A673 (cell line): ENCODE measurements around the gene ACSL1. TPM values are rescaled to one million over a fixed set of nuclear protein-coding genes. Genes with fewer than 3 reads are reported as not detected.
A peak's percentile ranks its signal among the peaks of the same experiment; 100 is the strongest.

ENCODE experiments used
- BruUV-seq: library from RNA; stranded (reverse); fragments of 400-500 nt; replicated peaks from 2 replicates; lab custom pipeline; 2021; lab: Mats Ljungman, UMichigan
- CTCF ChIA-PET: fragments of 300-600 bp; sonication (Branson Sonifier 250); formaldehyde crosslinking; loops from one replicate; lab custom pipeline; 2022; ENCODE audit warnings: antibody characterized with exemption; lab: Charles Lee
- POLR2A ChIA-PET: fragments of 300-600 bp; sonication (Branson Sonifier 250); formaldehyde crosslinking; loops from one replicate; lab custom pipeline; 2022; ENCODE audit warnings: antibody characterized with exemption; ENCODE audit not compliant: low non-redundant PET; lab: Charles Lee
- DNase-seq: peaks from one replicate; pipeline ENCODE4 v3.0.0-alpha.2; 2015; ENCODE audit warnings: low spot score
- H3K27ac ChIP-seq: fragments of 200-600 bp; sonication (generic); 2 replicates; pipeline ENCODE4 v1.5.1; 2016; ENCODE audit warnings: mixed run types, low read depth, mild to moderate bottlenecking, mixed read lengths, antibody characterized with exemption, low read length; ENCODE audit not compliant: poor library complexity, severe bottlenecking
- H3K27me3 ChIP-seq: fragments of 200-600 bp; sonication (generic); replicated peaks from 2 replicates; pipeline ENCODE4 v1.6.1; 2017; ENCODE audit warnings: mixed run types, low read depth, mild to moderate bottlenecking, mixed read lengths, antibody characterized with exemption, low read length; ENCODE audit not compliant: insufficient read depth, poor library complexity
- H3K36me3 ChIP-seq: fragments of 200-600 bp; sonication (generic); 2 replicates; pipeline ENCODE4 v1.6.1; 2016; ENCODE audit warnings: mixed run types, mild to moderate bottlenecking, mixed read lengths, antibody characterized with exemption, low read length; ENCODE audit not compliant: insufficient read depth, poor library complexity, severe bottlenecking
- H3K4me1 ChIP-seq: fragments of 200-600 bp; sonication (generic); 2 replicates; pipeline ENCODE4 v1.6.1; 2017; ENCODE audit warnings: mixed run types, mild to moderate bottlenecking, mixed read lengths, antibody characterized with exemption, low read length; ENCODE audit not compliant: insufficient read depth, poor library complexity, severe bottlenecking
- H3K4me3 ChIP-seq: fragments of 200-600 bp; sonication (generic); 2 replicates; pipeline ENCODE4 v1.5.1; 2016; ENCODE audit warnings: low read depth, mixed run types, mild to moderate bottlenecking, mixed read lengths, low read length; ENCODE audit not compliant: poor library complexity, severe bottlenecking
- H3K9me3 ChIP-seq: fragments of 200-600 bp; sonication (generic); 2 replicates; pipeline ENCODE4 v1.6.1; 2016; ENCODE audit warnings: mixed run types, low read depth, mild to moderate bottlenecking, mixed read lengths, antibody characterized with exemption, low read length; ENCODE audit not compliant: poor library complexity, severe bottlenecking
- CTCF ChIP-seq: fragments of 300-800, 200-600 bp; sonication (generic); conservative IDR thresholded peaks from 2 replicates; pipeline ENCODE4 v1.5.1; 2017; ENCODE audit warnings: low read depth, mild to moderate bottlenecking, antibody characterized with exemption, low read length, moderate library complexity, mixed read lengths
- EZH2 ChIP-seq: fragments of 200-600 bp; sonication (generic); IDR thresholded peaks from 2 replicates; pipeline ENCODE4 v1.6.1; 2017; ENCODE audit warnings: borderline replicate concordance, low read depth, mild to moderate bottlenecking, mixed read lengths, antibody characterized with exemption, low read length; ENCODE audit not compliant: poor library complexity, severe bottlenecking
- intact Hi-C: fragments of 100-400 bp; cut with micrococcal nuclease; formaldehyde crosslinking; loops from one replicate; pipeline ENCODE4 v1.10.0; 2022; ENCODE audit not compliant: unreplicated experiment
- total RNA-seq: library from RNA; stranded (reverse); gene quantifications from 2 replicates; pipeline ENCODE4 v1.2.3, GENCODE V29; 2021

ACSL1 gene
- total RNA-seq, 1 experiment from 2014 or later, result 5.2 TPM

- Histone ChIP-seq H3K4me3 (no peak overlapping the region), H3K36me3 (no peaks in the 10 kb centered on the region), H3K4me1 (no peaks in the 10 kb centered on the region), H3K9me3 (no peaks in the 10 kb centered on the region), H3K27me3 (no peaks in the 10 kb centered on the region), H3K27ac (no peak overlapping the region)
- no peak for DNase-seq
- CTCF ChIA-PET, result no interaction called here
- POLR2A ChIA-PET, result no interaction called here
- BruUV-seq, result no TSS peak
- intact Hi-C loops, result loop anchor here (10.0 kb wide), 1 partner anchor 347 kb away; no protein-coding TSS in a partner anchor
- TF ChIP-seq EZH2, result no peak
- TF ChIP-seq CTCF, result no peak
Measured at GRCh38 chr4:184748251-184748652, 77.5 kb downstream of the ACSL1 start.

- H3K27me3 ChIP-seq, result no peaks in the 10 kb centered on the region
- ChIA-PET POLR2A (no interaction called here), CTCF (no interaction called here)
- no peaks in the 10 kb centered on the region for H3K4me1 ChIP-seq
- H3K9me3 ChIP-seq, result no peaks in the 10 kb centered on the region
- no peak overlapping the region for H3K4me3 ChIP-seq
- DNase-seq, result no peak
- intact Hi-C loops, result loop anchor here (10.0 kb wide), 1 partner anchor 348 kb away; no protein-coding TSS in a partner anchor
- no TSS peak for BruUV-seq
- no peak overlapping the region for H3K27ac ChIP-seq
- no peaks in the 10 kb centered on the region for H3K36me3 ChIP-seq
- TF ChIP-seq CTCF, result no peak
- TF ChIP-seq EZH2, result no peak
Measured at GRCh38 chr4:184747034-184747830, 78.5 kb downstream of the ACSL1 start.

GRCh38 chr4:184745831-184746795 lies 79.7 kb downstream of the ACSL1 start:
- no TSS peak for BruUV-seq
- intact Hi-C loops, result loop anchor here (1.0 to 10.0 kb wide), 2 partner anchors 238 to 349 kb away; no protein-coding TSS in a partner anchor
- Histone ChIP-seq H3K27me3 (no peaks in the 10 kb centered on the region), H3K4me1 (no peaks in the 10 kb centered on the region), H3K9me3 (no peaks in the 10 kb centered on the region), H3K36me3 (no peaks in the 10 kb centered on the region), H3K4me3 (no peak overlapping the region), H3K27ac (no peak overlapping the region)
- POLR2A ChIA-PET, result no interaction called here
- CTCF ChIA-PET, result interaction anchor here (0.6 to 1.4 kb wide), 11 partner anchors 12 to 482 kb away, joined by 3 to 12 read pairs (median 3); partner anchors contain the start of genes CASP3 and PRIMPOL
- peak; percentile 81 for DNase-seq
- TF ChIP-seq CTCF (peak; percentile 75), EZH2 (no peak)
